Measurements from ENCODE around the gene MBD4.

- TF ChIP-seq CTCF (conservative IDR thresholded peaks at IDR 0.05; ENCODE audit: low read depth, low read length) (no peak), SMC3 (IDR thresholded peaks at IDR 0.05; ENCODE audit: low read depth, low read length) (no peak), POLR2A (IDR thresholded peaks at IDR 0.05; ENCODE audit: low read depth, low read length) (no peak), ELK1 (IDR thresholded peaks at IDR 0.05; ENCODE audit: borderline replicate concordance, low read depth, low read length) (no peak), FOS (IDR thresholded peaks at IDR 0.05; ENCODE audit: low read depth, low read length) (no peak), RFX5 (IDR thresholded peaks at IDR 0.05; ENCODE audit: low read depth, low read length) (no peak), MXI1 (IDR thresholded peaks at IDR 0.05; ENCODE audit: borderline replicate concordance, low read depth, low read length) (no peak), BHLHE40 (IDR thresholded peaks at IDR 0.05; ENCODE audit: low read depth, low read length) (no peak), CEBPB (IDR thresholded peaks at IDR 0.05; ENCODE audit: low read depth, low read length) (no peak), CHD1 (IDR thresholded peaks at IDR 0.05; ENCODE audit: low read depth, low read length) (no peak), USF2 (IDR thresholded peaks at IDR 0.05; ENCODE audit: low read depth, low read length) (no peak), MAFK (IDR thresholded peaks at IDR 0.05; ENCODE audit: low read depth, low read length) (no peak), RAD21 (IDR thresholded peaks at IDR 0.05; ENCODE audit: low read length) (no peak)
Measured at GRCh38 chr3:129386984-129387383, 52.8 kb downstream of the MBD4 start.

Measured in IMR-90 (cell line).